ENCODE measurements around the gene STAB2. TPM values are rescaled to one million over a fixed set of nuclear protein-coding genes. Genes with fewer than 3 reads are reported as not detected.
"Not testable (repeated sequence)": the region's sequence is repeated elsewhere in the genome, so short reads cannot be mapped to it uniquely, and the experiment has no call there.

STAB2 gene
- total RNA-seq, 1 donor, result not detected

GRCh38 chr12:103805655-103806360 lies 218.7 kb downstream of the STAB2 start:
- H3K4me3 ChIP-seq (ENCODE audit: low read depth, low read length), result no peak overlapping the region
- DNase-seq (ENCODE audit: low read depth), result no peak
- TF ChIP-seq, protein P1, sequence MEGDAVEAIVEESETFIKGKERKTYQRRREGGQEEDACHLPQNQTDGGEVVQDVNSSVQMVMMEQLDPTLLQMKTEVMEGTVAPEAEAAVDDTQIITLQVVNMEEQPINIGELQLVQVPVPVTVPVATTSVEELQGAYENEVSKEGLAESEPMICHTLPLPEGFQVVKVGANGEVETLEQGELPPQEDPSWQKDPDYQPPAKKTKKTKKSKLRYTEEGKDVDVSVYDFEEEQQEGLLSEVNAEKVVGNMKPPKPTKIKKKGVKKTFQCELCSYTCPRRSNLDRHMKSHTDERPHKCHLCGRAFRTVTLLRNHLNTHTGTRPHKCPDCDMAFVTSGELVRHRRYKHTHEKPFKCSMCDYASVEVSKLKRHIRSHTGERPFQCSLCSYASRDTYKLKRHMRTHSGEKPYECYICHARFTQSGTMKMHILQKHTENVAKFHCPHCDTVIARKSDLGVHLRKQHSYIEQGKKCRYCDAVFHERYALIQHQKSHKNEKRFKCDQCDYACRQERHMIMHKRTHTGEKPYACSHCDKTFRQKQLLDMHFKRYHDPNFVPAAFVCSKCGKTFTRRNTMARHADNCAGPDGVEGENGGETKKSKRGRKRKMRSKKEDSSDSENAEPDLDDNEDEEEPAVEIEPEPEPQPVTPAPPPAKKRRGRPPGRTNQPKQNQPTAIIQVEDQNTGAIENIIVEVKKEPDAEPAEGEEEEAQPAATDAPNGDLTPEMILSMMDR (IDR thresholded peaks at IDR 0.05; ENCODE audit: insufficient read depth, low read depth, low read length), result no peak

DNA sequence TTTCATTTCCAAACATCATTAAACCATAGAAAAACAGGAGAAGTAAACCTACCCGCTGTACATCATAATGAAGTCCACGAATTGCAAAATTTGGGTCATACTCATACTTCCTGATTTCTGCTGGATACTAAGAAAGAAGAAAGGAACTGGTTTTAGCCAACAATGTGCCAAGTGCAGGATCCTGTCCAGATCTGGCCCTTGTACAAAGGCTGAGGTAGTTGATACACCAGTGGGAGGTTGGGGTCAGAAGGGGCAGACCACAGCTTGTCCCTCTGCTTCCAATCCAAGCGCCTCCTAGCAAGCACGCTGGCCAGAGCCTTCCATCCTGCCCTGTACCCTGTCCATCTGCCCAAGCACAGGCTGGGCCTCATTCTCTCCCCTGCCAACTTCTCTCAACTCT lies 219.7 kb downstream of the STAB2 start:
- TF ChIP-seq, protein P1 (IDR thresholded peaks at IDR 0.05; ENCODE audit: insufficient read depth, low read depth, low read length), result no peak
- H3K4me3 ChIP-seq (ENCODE audit: low read depth, low read length), result no peak overlapping the region
- DNase-seq (ENCODE audit: low read depth), result peak; percentile 76

GRCh38 chr12:103807561-103808238 lies 220.6 kb downstream of the STAB2 start:
- no peak for DNase-seq (ENCODE audit: low read depth)
- TF ChIP-seq, protein P1 (IDR thresholded peaks at IDR 0.05; ENCODE audit: insufficient read depth, low read depth, low read length), result no peak
- no peak overlapping the region for H3K4me3 ChIP-seq (ENCODE audit: low read depth, low read length)

GRCh38 chr12:103808239-103808880 lies 221.3 kb downstream of the STAB2 start:
- H3K4me3 ChIP-seq (ENCODE audit: low read depth, low read length), result no peak overlapping the region
- TF ChIP-seq, protein P1 (IDR thresholded peaks at IDR 0.05; ENCODE audit: insufficient read depth, low read depth, low read length), result no peak
- no peak for DNase-seq (ENCODE audit: low read depth)

DNA sequence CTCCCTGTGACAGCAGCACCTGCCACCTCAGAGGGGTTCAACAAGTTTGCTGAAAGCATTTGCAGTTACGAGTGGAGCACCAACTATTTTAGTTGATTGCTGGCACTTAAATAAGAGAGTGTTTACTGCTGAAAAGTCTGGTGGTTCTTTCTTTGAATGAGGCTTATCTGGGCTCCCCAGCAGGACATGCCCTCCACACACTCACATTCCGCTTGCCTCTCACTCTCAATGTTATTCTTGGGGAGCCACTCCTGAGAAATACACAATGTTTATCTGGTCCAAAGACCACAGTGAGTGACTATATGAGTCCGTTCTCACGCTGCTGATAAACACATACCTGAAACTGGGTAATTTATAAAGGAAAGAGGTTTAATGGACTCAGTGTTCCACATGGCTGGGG lies 222.1 kb downstream of the STAB2 start:
- TF ChIP-seq, protein P1 (IDR thresholded peaks at IDR 0.05; ENCODE audit: insufficient read depth, low read depth, low read length), result no peak
- no peak overlapping the region for H3K4me3 ChIP-seq (ENCODE audit: low read depth, low read length)
- no peak for DNase-seq (ENCODE audit: low read depth)

DNA sequence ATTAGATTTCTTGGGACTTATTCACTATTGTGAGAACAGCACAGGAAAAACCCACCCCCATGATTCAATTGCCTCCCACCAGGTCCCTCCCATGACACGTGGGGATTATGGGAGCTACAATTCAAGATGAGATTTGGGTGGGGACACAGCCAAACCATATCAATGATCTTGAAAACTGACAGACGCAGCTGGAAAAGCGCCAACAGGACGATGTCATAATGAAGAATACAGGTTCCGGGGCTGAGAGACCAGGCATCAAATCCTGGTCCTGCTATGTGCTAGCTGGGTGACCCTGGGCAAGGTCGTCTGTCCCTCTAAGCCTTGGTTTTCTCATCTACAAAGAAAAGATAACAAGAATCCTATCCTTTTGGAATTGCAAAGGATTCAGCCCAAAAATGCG lies 222.6 kb downstream of the STAB2 start:
- H3K4me3 ChIP-seq (ENCODE audit: low read depth, low read length), result not testable (repeated sequence)

DNA sequence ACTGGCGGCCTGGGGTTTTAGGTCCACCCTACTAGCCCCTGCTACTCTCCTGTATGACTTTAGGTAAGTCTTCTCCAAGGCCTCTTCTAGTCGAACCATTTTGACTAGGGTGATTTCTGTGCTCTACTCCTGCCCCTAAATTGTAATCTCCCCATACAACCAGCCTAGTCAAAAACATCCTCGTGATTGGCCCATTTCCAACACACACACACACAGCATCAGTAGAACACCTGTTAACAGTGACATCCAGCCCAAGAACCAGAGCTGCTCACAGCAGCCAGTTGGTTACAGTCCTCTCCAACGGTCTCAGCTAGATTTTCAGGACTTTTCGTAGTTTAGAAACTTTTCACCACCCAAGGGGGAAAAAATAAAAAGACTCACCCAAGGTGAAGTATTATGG lies 223.0 kb downstream of the STAB2 start:
- no peak overlapping the region for H3K4me3 ChIP-seq (ENCODE audit: low read depth, low read length)
- TF ChIP-seq, protein P1 (IDR thresholded peaks at IDR 0.05; ENCODE audit: insufficient read depth, low read depth, low read length), result no peak
- no peak for DNase-seq (ENCODE audit: low read depth)

More for the DNA sequence above, 222.6 kb downstream of the STAB2 start:
- DNase-seq (ENCODE audit: low read depth), result not testable (repeated sequence)

Data from fibroblast of villous mesenchyme (primary cell).